Natural killer cell treated with Interleukin-12 subunit alpha and Interleukin-12 subunit beta and Interleukin-15 and Interleukin-18, amount 100 ng/mL, for 72 hours (primary cell): Measurements from ENCODE around the gene VASH1. TPM values are rescaled to one million over a fixed set of nuclear protein-coding genes. Genes with fewer than 3 reads are reported as not detected.
"Not testable (repeated sequence)": the region's sequence is repeated elsewhere in the genome, so short reads cannot be mapped to it uniquely, and the experiment has no call there.

Experiments
- ATAC-seq, 2 donors: fragments of 150-1000 bp; cut with Tn5 transposase in 1 of 2; sonication (Bioruptor Pico), chemical (Tn5 transposase) in 1 of 2; 2 replicates each; pipeline ENCODE4 v1.10.0; 2021
- DNase-seq: peaks from one replicate; pipeline ENCODE4 v3.0.0; 2022; ENCODE audit warnings: low spot score
- H3K27ac Mint-ChIP-seq, 2 donors: 1 replicate in 1 of 2; 2 replicates in 1 of 2; pipeline ENCODE4 v1.8.0; 2022; ENCODE audit warnings: mixed read lengths in 2 of 2, mild to moderate bottlenecking in 1 of 2, moderate library complexity in 1 of 2
- H3K27me3 Mint-ChIP-seq, 2 donors: 1 replicate in 1 of 2; 2 replicates in 1 of 2; pipeline ENCODE4 v1.8.0; 2022; ENCODE audit warnings: mixed read lengths in 2 of 2
- H3K36me3 Mint-ChIP-seq: one replicate; pipeline ENCODE4 v1.8.0; 2022; ENCODE audit warnings: mixed read lengths
- H3K4me1 Mint-ChIP-seq, 2 donors: 1 replicate in 1 of 2; 2 replicates in 1 of 2; pipeline ENCODE4 v1.8.0; 2022; ENCODE audit warnings: low read depth in 2 of 2, mixed read lengths in 2 of 2, mild to moderate bottlenecking in 1 of 2
- H3K4me3 Mint-ChIP-seq: one replicate; pipeline ENCODE4 v1.8.0; 2022; ENCODE audit warnings: mixed read lengths
- H3K9me3 Mint-ChIP-seq: 2 replicates; pipeline ENCODE4 v1.8.0; 2022; ENCODE audit warnings: mixed read lengths
- total RNA-seq, 2 donors: library from RNA; stranded (reverse); gene quantifications; one replicate each; pipeline ENCODE4 v1.2.3, GENCODE V29; 2022

VASH1 gene
- 1 to 10 TPM; 1.2 to 1.9 TPM for total RNA-seq

DNA sequence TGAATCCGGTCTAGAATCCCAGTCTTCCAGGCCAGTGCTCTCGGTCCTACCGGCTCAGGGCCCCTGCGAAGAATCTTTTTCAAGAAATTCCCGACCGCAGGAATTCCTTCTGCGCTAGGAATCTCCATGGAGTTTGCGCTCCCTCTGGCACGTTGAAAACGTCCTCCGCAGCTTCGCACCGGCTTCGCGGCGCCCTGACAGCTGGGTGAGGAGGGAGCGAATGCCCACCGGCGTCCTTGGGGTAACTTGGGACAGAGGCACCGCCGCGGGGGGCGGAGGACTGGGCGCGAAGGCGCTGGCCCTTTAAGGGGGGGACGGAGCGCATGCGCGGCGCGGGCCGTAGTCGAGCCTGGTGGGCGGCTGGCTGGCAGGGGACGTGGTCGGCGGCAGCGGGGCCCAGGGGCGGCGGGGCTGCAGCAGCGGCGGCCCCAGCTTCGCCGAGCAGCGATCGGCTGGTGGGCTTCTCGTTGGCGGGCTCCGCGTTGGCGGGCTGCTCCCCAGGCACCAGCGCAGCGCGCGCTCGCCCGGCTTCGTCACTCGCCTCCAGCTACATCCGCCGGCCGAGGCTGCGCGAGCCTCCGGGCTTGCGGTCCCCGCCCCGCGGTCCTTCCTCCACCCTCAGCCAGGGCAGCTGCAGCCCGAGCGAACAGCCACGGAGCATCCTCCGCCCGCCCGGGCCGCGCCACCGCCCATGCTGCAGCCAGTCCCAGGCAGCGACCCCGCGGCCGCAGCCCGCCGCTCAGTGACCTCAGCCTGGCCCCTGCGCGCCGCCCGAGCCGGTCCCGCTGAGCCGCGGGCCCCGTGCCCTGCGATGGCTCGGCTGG lies at the start of gene VASH1:
VASH1 (plus strand) TSS at position 333 of the 824 bp plus-strand sequence. CDS start 1,354 bp downstream, outside the sequence.
- peak; percentile 79 for DNase-seq
- H3K9me3 Mint-ChIP-seq = no peaks in the 10 kb centered on the region
- peak; percentile 94 to 97 for ATAC-seq
- H3K4me1 Mint-ChIP-seq = peaks cover 5 to 11% of the 10 kb centered on the region in 2 donors
- peak within 1 kb of the TSS; percentile 88 for H3K4me3 Mint-ChIP-seq
- peaks cover 10 to 14% of the 10 kb centered on the region in 2 donors for H3K27me3 Mint-ChIP-seq
- H3K27ac Mint-ChIP-seq = peak within 1 kb of the TSS in 1 of 2 donors; percentile 59
- H3K36me3 Mint-ChIP-seq = no peaks in the 10 kb centered on the region

GRCh38 chr14:76713121-76713520 lies 48.1 kb upstream of the VASH1 start:
- H3K27me3 Mint-ChIP-seq = peaks cover 12 to 23% of the 10 kb centered on the region in 2 donors

DNA sequence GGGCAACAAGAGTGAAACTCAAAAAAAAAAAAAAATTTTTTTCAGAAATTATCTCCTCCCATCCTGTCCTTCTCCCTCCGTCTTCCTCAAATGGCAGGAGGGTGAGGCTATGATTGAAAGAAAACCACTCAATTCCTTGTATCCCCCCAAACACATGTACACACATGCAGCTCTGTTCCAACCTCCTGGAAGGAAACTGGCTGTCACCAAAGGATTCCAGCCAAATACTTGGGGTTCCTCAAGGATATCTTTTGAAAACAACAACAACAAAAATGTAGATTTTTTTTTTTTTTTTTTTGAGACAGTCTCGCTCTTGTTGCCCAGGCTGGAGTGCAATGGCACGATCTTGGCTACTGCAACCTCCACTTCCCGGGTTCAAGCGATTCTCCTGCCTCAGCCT lies 46.8 kb upstream of the VASH1 start:
- Mint-ChIP-seq H3K4me1 (no peaks in the 10 kb centered on the region), H3K9me3 (no peaks in the 10 kb centered on the region), H3K27ac (no peak overlapping the region), H3K36me3 (no peaks in the 10 kb centered on the region), H3K4me3 (no peak overlapping the region), H3K27me3 (peaks cover 12 to 23% of the 10 kb centered on the region in 2 donors)
- DNase-seq (no peak), ATAC-seq (no peak)

More at GRCh38 chr14:76713121-76713520, 48.1 kb upstream of the VASH1 start:
- no peaks in the 10 kb centered on the region for H3K36me3 Mint-ChIP-seq
- ATAC-seq (no peak), DNase-seq (no peak)
- H3K27ac Mint-ChIP-seq = no peak overlapping the region
- H3K4me3 Mint-ChIP-seq = no peak overlapping the region
- H3K9me3 Mint-ChIP-seq = no peaks in the 10 kb centered on the region
- no peaks in the 10 kb centered on the region for H3K4me1 Mint-ChIP-seq

DNA sequence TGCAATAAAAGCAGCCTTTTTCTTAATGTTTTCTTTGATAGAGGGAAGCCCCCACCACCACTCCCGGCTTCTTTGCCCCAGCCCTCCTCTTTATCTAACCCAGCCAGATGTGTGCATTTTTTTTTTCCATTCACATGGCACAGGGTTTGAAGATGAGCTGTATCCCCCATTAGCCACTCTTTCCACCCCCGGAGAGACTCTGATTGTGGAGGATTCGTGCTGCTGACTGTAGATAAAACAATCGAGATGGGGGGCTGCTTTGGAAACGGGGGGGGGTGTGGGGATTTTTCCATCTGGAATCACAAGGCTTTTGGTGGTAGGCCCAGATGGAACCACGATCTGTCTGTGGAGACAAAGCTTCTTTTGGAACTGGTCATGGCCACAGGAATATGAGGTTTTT lies 46.2 kb upstream of the VASH1 start:
- DNase-seq (no peak), ATAC-seq (no peak)
- Mint-ChIP-seq H3K27me3 (peaks cover 12 to 23% of the 10 kb centered on the region in 2 donors), H3K4me3 (no peak overlapping the region), H3K9me3 (no peaks in the 10 kb centered on the region), H3K36me3 (no peaks in the 10 kb centered on the region), H3K27ac (no peak overlapping the region), H3K4me1 (no peaks in the 10 kb centered on the region)

DNA sequence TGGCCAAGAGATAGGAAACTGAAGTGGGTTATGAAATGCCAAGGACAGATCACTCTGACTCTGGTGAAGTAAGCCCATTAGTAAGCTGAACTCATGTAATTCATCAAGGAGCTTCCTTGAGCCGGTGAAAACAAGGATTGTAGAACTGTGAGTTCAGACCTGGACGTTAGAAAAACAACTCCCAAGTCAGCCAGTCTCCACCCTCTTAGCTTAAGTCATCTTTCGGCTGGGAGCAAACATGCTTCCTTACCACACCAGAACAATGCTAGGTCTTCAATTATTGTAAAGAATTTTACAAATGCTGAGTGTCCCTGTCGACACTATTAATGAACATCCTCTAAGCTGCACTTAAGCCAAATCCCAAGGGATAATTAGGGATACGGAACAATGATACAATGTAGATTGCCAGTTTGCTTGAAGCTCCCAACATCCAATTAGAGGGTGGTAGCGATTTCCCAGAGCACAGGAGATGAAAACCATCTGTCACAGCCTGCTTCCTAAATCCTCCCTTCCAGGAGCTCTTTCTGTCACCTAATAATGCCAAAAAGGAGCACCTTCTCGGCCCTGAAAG lies 45.7 kb upstream of the VASH1 start:
- H3K4me1 Mint-ChIP-seq = no peaks in the 10 kb centered on the region
- no peaks in the 10 kb centered on the region for H3K36me3 Mint-ChIP-seq

DNA sequence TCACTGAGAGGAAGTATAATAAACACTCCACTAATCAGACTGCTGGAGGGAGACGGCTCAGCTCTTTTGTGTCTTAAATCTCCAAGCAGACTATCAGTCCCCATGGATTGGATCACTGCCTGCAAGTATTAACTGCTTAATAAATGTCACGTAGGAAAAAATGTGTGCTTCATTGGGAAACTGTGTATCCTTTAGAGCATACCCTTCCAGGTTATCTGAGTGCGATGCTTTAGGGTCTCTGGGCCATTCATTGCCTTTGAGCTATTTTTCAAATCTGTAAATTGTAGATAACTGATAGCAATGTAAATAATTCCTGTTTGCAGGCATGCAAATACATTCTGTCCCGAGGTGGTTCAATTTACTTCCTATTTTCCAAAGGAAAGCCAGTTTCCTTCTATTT lies 45.0 kb upstream of the VASH1 start:
- no peaks in the 10 kb centered on the region for H3K36me3 Mint-ChIP-seq
- no peaks in the 10 kb centered on the region for H3K4me1 Mint-ChIP-seq
- peaks cover 12 to 19% of the 10 kb centered on the region in 2 donors for H3K27me3 Mint-ChIP-seq
- no peak overlapping the region for H3K27ac Mint-ChIP-seq
- DNase-seq (no peak), ATAC-seq (no peak)
- no peaks in the 10 kb centered on the region for H3K9me3 Mint-ChIP-seq
- no peak overlapping the region for H3K4me3 Mint-ChIP-seq

More for the DNA sequence above, 45.7 kb upstream of the VASH1 start:
- no peak for DNase-seq
- H3K4me3 Mint-ChIP-seq = no peak overlapping the region
- no peak for ATAC-seq
- H3K9me3 Mint-ChIP-seq = no peaks in the 10 kb centered on the region
- H3K27ac Mint-ChIP-seq = no peak overlapping the region
- peaks cover 12 to 22% of the 10 kb centered on the region in 2 donors for H3K27me3 Mint-ChIP-seq

GRCh38 chr14:76717508-76718290 lies 43.6 kb upstream of the VASH1 start:
- Mint-ChIP-seq H3K4me3 (no peak overlapping the region), H3K9me3 (no peaks in the 10 kb centered on the region), H3K27me3 (peaks cover 12 to 19% of the 10 kb centered on the region in 2 donors), H3K4me1 (no peaks in the 10 kb centered on the region), H3K27ac (peak overlapping the region in 1 of 2 donors; percentile 8), H3K36me3 (no peaks in the 10 kb centered on the region)
- ATAC-seq (no peak), DNase-seq (no peak)

DNA sequence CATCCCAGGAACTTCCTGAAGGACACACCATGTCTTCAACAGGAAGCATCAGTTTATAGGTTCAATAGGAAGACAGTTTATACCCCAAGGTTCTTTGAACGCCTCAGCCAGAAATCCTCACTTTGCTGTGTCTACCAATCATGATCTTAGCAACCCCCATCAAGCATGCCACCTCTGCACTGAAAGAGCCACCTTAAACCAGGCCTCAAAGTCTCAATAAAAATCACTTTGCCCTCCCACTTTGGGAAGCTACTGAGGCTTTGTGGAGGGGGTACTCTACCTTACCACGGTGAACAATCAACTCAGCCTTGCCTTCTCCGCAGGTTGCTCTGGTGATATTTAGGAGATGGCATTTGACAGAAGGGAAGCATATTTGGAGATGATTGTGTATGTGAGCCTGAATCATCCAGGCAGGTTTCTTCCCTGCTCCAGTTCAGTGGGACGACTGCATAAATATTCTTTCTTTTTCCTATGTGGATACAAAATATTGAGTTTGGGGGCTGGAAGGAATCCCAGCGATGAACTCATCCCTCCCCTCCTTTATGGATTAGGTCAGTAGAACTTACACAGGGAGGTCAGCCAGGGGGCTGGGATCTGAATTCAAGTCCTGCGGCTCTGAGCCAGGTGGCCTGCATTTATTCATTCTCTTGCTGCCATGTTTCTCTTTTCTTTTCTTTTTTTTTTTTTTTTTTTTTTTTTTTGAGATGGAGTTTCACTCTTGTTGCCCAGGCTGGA lies 42.8 kb upstream of the VASH1 start:
- no peaks in the 10 kb centered on the region for H3K4me1 Mint-ChIP-seq
- no peak overlapping the region for H3K4me3 Mint-ChIP-seq
- no peaks in the 10 kb centered on the region for H3K36me3 Mint-ChIP-seq
- ATAC-seq = no peak
- H3K9me3 Mint-ChIP-seq = no peaks in the 10 kb centered on the region
- peaks cover 12 to 17% of the 10 kb centered on the region in 2 donors for H3K27me3 Mint-ChIP-seq
- no peak for DNase-seq
- H3K27ac Mint-ChIP-seq = peak overlapping the region in 1 of 2 donors; percentile 8

- no peak for DNase-seq
- Mint-ChIP-seq H3K27me3 (peaks cover 12 to 17% of the 10 kb centered on the region in 2 donors), H3K4me3 (no peak overlapping the region), H3K4me1 (no peaks in the 10 kb centered on the region), H3K36me3 (no peaks in the 10 kb centered on the region), H3K27ac (no peak overlapping the region), H3K9me3 (no peaks in the 10 kb centered on the region)
- ATAC-seq = no peak
These were observed 41.6 kb upstream of the VASH1 start for GRCh38 chr14:76719666-76720065.

GRCh38 chr14:76720382-76720813 lies 40.9 kb upstream of the VASH1 start:
- no peaks in the 10 kb centered on the region for H3K9me3 Mint-ChIP-seq
- no peak overlapping the region for H3K27ac Mint-ChIP-seq
- peak overlapping the region; percentile 32 for H3K4me3 Mint-ChIP-seq
- peaks cover 12 to 19% of the 10 kb centered on the region in 2 donors for H3K27me3 Mint-ChIP-seq
- no peak for DNase-seq
- no peaks in the 10 kb centered on the region for H3K36me3 Mint-ChIP-seq
- H3K4me1 Mint-ChIP-seq = no peaks in the 10 kb centered on the region
- ATAC-seq = peak in 1 of 2 donors; percentile 41

DNA sequence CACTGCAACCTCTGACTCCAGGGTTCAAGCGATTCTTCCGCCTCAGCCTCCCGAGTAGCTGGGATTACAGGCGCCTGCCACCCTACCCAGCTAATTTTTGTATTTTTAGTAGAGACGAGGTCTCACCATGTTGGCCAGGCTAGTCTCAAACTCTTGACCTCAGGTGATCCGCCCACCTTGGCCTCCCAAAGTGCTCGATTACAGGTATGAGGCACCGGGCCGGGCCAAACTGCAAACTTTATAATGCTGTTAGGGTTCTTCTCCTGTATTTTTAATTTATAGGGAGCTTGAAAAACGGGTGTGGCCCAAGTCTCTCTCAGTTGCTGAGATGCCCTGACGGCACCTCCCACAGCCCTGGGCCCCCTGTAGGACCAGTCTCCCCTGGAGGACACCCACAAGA lies 39.8 kb upstream of the VASH1 start:
- not testable (repeated sequence) for ATAC-seq, H3K36me3 Mint-ChIP-seq, H3K4me1 Mint-ChIP-seq, DNase-seq, H3K4me3 Mint-ChIP-seq, H3K27ac Mint-ChIP-seq, H3K9me3 Mint-ChIP-seq
- peaks cover 5 to 16% of the 10 kb centered on the region in 2 donors for H3K27me3 Mint-ChIP-seq

GRCh38 chr14:76724651-76725550 lies 36.4 kb upstream of the VASH1 start:
- no peak for DNase-seq
- Mint-ChIP-seq H3K4me1 (no peaks in the 10 kb centered on the region), H3K4me3 (no peak overlapping the region), H3K27me3 (peaks cover 24 to 25% of the 10 kb centered on the region in 2 donors), H3K9me3 (no peaks in the 10 kb centered on the region), H3K36me3 (no peaks in the 10 kb centered on the region), H3K27ac (no peak overlapping the region)
- ATAC-seq = no peak
